DMS79 (cell line): ENCODE data around the gene LRRC26.

Experiments
- DNase-seq: peaks from one replicate; lab custom pipeline; 2025; lab: John Stamatoyannopoulos, UW

The LRRC26 gene

GRCh38 chr9:137166380-137167229 lies 3.2 kb downstream of the LRRC26 start:
- no peak for DNase-seq

GRCh38 chr9:137165250-137165836 lies 4.5 kb downstream of the LRRC26 start:
- no peak for DNase-seq

- no peak for DNase-seq
These were observed 5.2 kb downstream of the LRRC26 start for GRCh38 chr9:137164370-137165249.

GRCh38 chr9:137163805-137164204 lies 6.0 kb downstream of the LRRC26 start:
- no peak for DNase-seq

GRCh38 chr9:137163365-137163715 lies 6.5 kb downstream of the LRRC26 start:
- DNase-seq = no peak

GRCh38 chr9:137162505-137163364 lies 7.1 kb downstream of the LRRC26 start:
- DNase-seq = no peak

- DNase-seq = no peak
These were observed 8.0 kb downstream of the LRRC26 start for GRCh38 chr9:137161558-137162486.

- DNase-seq = peak; percentile 65
These were observed 8.9 kb downstream of the LRRC26 start for GRCh38 chr9:137160716-137161557.

GRCh38 chr9:137160054-137160425 lies 9.8 kb downstream of the LRRC26 start:
- DNase-seq = no peak

- DNase-seq = no peak
These were observed 10.5 kb downstream of the LRRC26 start for GRCh38 chr9:137159105-137160053.

GRCh38 chr9:137158625-137159024 lies 11.2 kb downstream of the LRRC26 start:
- no peak for DNase-seq

- no peak for DNase-seq
These were observed 12.0 kb downstream of the LRRC26 start for GRCh38 chr9:137157618-137158415.

- no peak for DNase-seq
These were observed 13.1 kb downstream of the LRRC26 start for GRCh38 chr9:137156567-137157375.

GRCh38 chr9:137152844-137153405 lies 16.9 kb downstream of the LRRC26 start:
- no peak for DNase-seq

GRCh38 chr9:137150617-137151457 lies 19.0 kb downstream of the LRRC26 start:
- no peak for DNase-seq
